K562 (cell line): Measurements from ENCODE around the gene PDCD6IP. TPM values are rescaled to one million over a fixed set of nuclear protein-coding genes. Genes with fewer than 3 reads are reported as not detected.

ENCODE experiments used
- EWSR1 ChIP-seq: fragments of 450-650 bp; IDR thresholded peaks from 2 replicates; pipeline ENCODE4 v1.6.1; 2018; ENCODE audit warnings: borderline replicate concordance, mild to moderate bottlenecking, low read depth, moderate library complexity; ENCODE audit not compliant: partially characterized antibody
- HOXB6 ChIP-seq: fragments of 250-450 bp; sonication (Bioruptor Pico); IDR thresholded peaks from 2 replicates; pipeline ENCODE4 v1.5.1; 2022; ENCODE audit warnings: mild to moderate bottlenecking, borderline replicate concordance
- KLF16 ChIP-seq: IDR thresholded peaks from 2 replicates; pipeline ENCODE4 v1.6.1; 2016; ENCODE audit warnings: antibody characterized with exemption
- MAFG ChIP-seq: fragments of 450-650 bp; conservative IDR thresholded peaks from 2 replicates; pipeline ENCODE4 v1.6.1; 2016; ENCODE audit warnings: missing genetic modification characterization, missing compliant biosample characterization
- NCOR1 ChIP-seq: fragments of 450-650 bp; IDR thresholded peaks from 2 replicates; pipeline ENCODE4 v1.6.1; 2016; ENCODE audit warnings: mild to moderate bottlenecking, moderate library complexity
- POLR2AphosphoS5 ChIP-seq: IDR thresholded peaks from 2 replicates; pipeline ENCODE4 v1.6.1; 2011; ENCODE audit warnings: mild to moderate bottlenecking, low read depth, low read length, moderate library complexity; ENCODE audit not compliant: control insufficient read depth, insufficient read depth
- ZNF444 ChIP-seq: fragments of 250-450 bp; sonication (Bioruptor Pico); IDR thresholded peaks from 2 replicates; pipeline ENCODE4 v1.4.0; 2020; ENCODE audit warnings: mild to moderate bottlenecking, moderate library complexity
- polyA plus RNA-seq, 8 experiments: library from polyadenylated mRNA; depleted of rRNA in 4 of 8; stranded (reverse) in 5 of 8; unstranded in 3 of 8; fragments of >200 nt; fragmentation: Nextera tagmentation in 2 of 8; fragmentation: Illumina TruSeq in 1 of 8; extraction: Ambion mirVana in 2 of 8; extraction: Trizol in 1 of 8; gene quantifications; 2 replicates each; pipeline versions ENCODE4 v1.2.1 to v1.2.3, GENCODE V29; 2011 to 2014; ENCODE audit warnings: inconsistent platforms in 1 of 8, missing spikeins in 1 of 8
- total RNA-seq, 7 experiments: library from RNA; depleted of rRNA in 6 of 7; stranded (reverse); fragments of >200 nt in 6 of 7; fragmentation: Illumina TruSeq in 2 of 7; extraction: Trizol in 2 of 7; gene quantifications; 2 replicates each; pipeline versions ENCODE4 v1.2.1 to v1.2.3, GENCODE V29; 2011 to 2021; ENCODE audit warnings: low replicate concordance in 1 of 7
- TF ChIP-seq, protein P1 (sequence below), 3 experiments: IDR thresholded peaks in 2 of 3; conservative IDR thresholded peaks in 1 of 3; 2 replicates each; pipeline ENCODE4 v1.5.1; 2011 to 2012; ENCODE audit warnings: low read length in 3 of 3, mild to moderate bottlenecking in 3 of 3, control low read depth in 2 of 3, improper control_type of control experiment in 1 of 3, inconsistent platforms in 1 of 3, low read depth in 1 of 3, mixed read lengths in 1 of 3, moderate library complexity in 1 of 3; ENCODE audit not compliant: insufficient read depth in 2 of 3
- TF ChIP-seq, protein P2 (sequence below), 2 experiments: fragments of 450-650 bp; IDR thresholded peaks; 2 replicates each; pipeline ENCODE4 v1.6.1; 2016
- TF ChIP-seq, protein P3 (sequence below): fragments of 150-350 bp; conservative IDR thresholded peaks from 2 replicates; pipeline ENCODE4 v1.6.1; 2014; ENCODE audit warnings: low read length
- TF ChIP-seq, protein P4 (sequence below): fragments of 250-450 bp; sonication (Bioruptor Pico); IDR thresholded peaks from 2 replicates; pipeline ENCODE4 v1.5.0; 2021; ENCODE audit warnings: mild to moderate bottlenecking, moderate library complexity
- TF ChIP-seq, protein P5 (sequence below): fragments of 250-450 bp; sonication (Bioruptor Pico); IDR thresholded peaks from 2 replicates; pipeline ENCODE4 v1.4.0; 2020; ENCODE audit warnings: mild to moderate bottlenecking, moderate library complexity
- TF ChIP-seq, protein P6 (sequence below): sonication (generic); formaldehyde crosslinking; IDR thresholded peaks from 2 replicates; pipeline ENCODE4 v1.8.0; 2022; ENCODE audit warnings: mild to moderate bottlenecking, low read depth, missing genetic modification reagents

The PDCD6IP gene
- total and polyA plus RNA-seq, 9 of the 15 experiments (the other 6 are each of a cell fraction or from before 2014, with no cell fraction given), result 40.2 to 302 (median 122) TPM

DNA sequence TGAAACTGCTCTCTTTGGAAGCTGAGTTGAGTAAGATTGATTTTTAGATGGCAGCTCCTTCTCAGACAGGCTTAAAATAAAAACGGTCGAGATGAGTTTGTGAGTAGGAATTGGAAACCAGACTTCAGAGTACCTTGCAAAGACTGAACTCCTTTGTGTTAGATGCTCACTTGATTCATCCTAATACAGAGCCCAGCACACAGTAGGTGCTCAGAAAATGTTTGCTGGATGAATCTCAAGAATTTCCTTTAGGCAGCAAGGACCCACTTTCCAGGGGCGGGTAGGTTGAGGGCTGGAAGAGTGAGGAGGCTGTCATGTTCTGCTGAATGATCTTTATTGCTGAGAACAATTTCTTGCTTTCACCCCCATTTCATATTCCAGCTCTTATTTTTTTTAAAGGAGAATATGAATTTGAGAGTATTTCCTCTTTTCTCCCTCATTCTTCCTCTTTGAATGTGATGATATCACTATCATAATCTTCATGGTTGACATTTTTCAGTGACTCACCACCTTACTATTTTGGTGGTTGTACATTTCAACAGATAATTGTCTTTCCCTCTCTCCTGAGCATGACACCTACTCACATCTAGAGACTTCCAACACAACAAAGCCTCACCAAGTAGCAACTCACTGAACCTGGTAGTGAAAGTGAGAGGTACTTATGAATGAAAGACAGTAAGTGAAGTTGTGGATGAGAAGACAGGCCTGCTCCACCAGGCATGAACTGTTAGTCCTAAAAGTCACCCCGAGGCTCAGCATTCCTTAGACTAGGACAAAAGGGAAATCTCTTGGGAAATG lies 113.3 kb downstream of the PDCD6IP start (continued):
- no peak for TF ChIP-seq POLR2AphosphoS5
- TF ChIP-seq, protein P1, sequence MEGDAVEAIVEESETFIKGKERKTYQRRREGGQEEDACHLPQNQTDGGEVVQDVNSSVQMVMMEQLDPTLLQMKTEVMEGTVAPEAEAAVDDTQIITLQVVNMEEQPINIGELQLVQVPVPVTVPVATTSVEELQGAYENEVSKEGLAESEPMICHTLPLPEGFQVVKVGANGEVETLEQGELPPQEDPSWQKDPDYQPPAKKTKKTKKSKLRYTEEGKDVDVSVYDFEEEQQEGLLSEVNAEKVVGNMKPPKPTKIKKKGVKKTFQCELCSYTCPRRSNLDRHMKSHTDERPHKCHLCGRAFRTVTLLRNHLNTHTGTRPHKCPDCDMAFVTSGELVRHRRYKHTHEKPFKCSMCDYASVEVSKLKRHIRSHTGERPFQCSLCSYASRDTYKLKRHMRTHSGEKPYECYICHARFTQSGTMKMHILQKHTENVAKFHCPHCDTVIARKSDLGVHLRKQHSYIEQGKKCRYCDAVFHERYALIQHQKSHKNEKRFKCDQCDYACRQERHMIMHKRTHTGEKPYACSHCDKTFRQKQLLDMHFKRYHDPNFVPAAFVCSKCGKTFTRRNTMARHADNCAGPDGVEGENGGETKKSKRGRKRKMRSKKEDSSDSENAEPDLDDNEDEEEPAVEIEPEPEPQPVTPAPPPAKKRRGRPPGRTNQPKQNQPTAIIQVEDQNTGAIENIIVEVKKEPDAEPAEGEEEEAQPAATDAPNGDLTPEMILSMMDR (IDR thresholded peaks at IDR 0.05 in 2 of 3, conservative IDR thresholded peaks at IDR 0.05 in 1 of 3; ENCODE audit: insufficient read depth in 2 of 3, low read depth in 1 of 3, low read length in 3 of 3), result no peak
- TF ChIP-seq, protein P2, sequence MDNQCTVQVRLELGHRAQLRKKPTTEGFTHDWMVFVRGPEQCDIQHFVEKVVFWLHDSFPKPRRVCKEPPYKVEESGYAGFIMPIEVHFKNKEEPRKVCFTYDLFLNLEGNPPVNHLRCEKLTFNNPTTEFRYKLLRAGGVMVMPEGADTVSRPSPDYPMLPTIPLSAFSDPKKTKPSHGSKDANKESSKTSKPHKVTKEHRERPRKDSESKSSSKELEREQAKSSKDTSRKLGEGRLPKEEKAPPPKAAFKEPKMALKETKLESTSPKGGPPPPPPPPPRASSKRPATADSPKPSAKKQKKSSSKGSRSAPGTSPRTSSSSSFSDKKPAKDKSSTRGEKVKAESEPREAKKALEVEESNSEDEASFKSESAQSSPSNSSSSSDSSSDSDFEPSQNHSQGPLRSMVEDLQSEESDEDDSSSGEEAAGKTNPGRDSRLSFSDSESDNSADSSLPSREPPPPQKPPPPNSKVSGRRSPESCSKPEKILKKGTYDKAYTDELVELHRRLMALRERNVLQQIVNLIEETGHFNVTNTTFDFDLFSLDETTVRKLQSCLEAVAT (IDR thresholded peaks at IDR 0.05), result peak in 1 of 2 experiments; percentile 31; a peak in 1 of 4 replicates
- TF ChIP-seq, protein P3, sequence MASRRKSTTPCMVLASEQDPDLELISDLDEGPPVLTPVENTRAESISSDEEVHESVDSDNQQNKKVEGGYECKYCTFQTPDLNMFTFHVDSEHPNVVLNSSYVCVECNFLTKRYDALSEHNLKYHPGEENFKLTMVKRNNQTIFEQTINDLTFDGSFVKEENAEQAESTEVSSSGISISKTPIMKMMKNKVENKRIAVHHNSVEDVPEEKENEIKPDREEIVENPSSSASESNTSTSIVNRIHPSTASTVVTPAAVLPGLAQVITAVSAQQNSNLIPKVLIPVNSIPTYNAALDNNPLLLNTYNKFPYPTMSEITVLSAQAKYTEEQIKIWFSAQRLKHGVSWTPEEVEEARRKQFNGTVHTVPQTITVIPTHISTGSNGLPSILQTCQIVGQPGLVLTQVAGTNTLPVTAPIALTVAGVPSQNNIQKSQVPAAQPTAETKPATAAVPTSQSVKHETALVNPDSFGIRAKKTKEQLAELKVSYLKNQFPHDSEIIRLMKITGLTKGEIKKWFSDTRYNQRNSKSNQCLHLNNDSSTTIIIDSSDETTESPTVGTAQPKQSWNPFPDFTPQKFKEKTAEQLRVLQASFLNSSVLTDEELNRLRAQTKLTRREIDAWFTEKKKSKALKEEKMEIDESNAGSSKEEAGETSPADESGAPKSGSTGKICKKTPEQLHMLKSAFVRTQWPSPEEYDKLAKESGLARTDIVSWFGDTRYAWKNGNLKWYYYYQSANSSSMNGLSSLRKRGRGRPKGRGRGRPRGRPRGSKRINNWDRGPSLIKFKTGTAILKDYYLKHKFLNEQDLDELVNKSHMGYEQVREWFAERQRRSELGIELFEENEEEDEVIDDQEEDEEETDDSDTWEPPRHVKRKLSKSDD, result no peak
- TF ChIP-seq, protein P4, sequence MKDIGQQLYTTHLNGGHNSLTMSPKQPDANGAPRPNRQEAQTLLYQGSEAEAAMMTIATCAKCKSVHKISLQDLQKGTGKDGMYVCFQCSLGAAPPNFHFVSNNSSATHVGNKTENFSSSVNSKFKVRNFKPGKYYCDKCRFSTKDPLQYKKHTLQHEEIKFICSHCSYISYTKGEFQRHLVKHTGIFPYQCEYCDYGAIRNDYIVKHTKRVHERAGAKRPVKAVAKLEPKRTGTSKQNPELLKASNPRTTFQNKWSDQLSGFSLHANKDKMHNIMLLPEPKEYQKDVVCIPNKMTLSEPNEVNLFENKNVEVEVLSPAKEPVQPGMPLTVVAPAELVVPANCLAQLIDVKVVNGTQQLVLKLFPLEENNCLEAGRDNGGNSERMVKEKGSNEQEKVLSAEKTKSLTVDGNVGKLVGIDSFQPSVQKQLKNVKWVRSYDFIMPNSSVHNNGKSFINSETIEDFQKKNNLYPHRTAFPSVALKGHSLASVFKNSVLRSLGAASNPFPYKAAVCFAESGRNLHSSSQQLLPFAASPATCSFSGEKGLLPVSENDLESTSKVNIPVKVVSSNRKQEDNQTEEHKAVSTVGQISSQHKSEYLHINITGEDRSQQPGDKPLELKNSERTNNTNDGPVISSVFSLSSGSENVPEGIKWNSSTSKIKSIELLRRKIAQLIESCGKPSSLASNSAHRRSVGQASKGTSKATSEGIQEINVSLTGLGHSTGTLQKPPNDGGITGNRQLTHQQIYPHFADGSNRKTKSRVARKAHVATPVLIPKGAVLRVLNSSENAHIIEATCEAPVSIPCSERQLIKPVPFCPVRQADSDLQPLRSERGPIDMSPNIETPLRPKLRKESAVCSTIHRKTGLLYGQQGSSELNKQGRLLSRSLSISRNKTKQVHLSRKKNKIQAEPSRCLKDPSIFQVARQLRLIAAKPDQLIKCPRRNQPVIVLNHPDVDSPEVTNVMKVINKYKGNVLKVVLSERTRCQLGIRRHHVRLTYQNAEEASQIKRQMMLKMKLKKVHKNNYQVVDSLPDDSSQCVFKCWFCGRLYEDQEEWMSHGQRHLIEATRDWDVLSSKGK, result no peak
- TF ChIP-seq, protein P5, sequence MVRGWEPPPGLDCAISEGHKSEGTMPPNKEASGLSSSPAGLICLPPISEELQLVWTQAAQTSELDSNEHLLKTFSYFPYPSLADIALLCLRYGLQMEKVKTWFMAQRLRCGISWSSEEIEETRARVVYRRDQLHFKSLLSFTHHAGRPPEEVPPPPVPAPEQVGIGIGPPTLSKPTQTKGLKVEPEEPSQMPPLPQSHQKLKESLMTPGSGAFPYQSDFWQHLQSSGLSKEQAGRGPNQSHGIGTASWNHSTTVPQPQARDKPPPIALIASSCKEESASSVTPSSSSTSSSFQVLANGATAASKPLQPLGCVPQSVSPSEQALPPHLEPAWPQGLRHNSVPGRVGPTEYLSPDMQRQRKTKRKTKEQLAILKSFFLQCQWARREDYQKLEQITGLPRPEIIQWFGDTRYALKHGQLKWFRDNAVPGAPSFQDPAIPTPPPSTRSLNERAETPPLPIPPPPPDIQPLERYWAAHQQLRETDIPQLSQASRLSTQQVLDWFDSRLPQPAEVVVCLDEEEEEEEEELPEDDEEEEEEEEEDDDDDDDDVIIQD (CRISPR knock-in tag), result no peak
- TF ChIP-seq HOXB6 (CRISPR knock-in tag), result no peak
- TF ChIP-seq MAFG (tag), result 0 out of 2 replicates have a peak, but pooled peaks have one; percentile 10
- no peak for TF ChIP-seq ZNF444
- no peak; the same call in 1 of the 2 replicates for TF ChIP-seq KLF16
- peak; percentile 59; the same call in 1 of the 2 replicates for TF ChIP-seq NCOR1
- TF ChIP-seq EWSR1, result no peak
- TF ChIP-seq, protein P6, sequence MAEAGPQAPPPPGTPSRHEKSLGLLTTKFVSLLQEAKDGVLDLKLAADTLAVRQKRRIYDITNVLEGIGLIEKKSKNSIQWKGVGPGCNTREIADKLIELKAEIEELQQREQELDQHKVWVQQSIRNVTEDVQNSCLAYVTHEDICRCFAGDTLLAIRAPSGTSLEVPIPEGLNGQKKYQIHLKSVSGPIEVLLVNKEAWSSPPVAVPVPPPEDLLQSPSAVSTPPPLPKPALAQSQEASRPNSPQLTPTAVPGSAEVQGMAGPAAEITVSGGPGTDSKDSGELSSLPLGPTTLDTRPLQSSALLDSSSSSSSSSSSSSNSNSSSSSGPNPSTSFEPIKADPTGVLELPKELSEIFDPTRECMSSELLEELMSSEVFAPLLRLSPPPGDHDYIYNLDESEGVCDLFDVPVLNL (CRISPR knock-in tag), result no peak
